Muscle of leg (tissue), 11 donors: ENCODE data around the gene GYPA. TPM values are rescaled to one million over a fixed set of nuclear protein-coding genes. Genes with fewer than 3 reads are reported as not detected.
A peak's percentile ranks its signal among the peaks of the same experiment; 100 is the strongest.
"Not testable (repeated sequence)": the region's sequence is repeated elsewhere in the genome, so short reads cannot be mapped to it uniquely, and the experiment has no call there.

Experiments used
- DNase-seq: peaks from one replicate; pipeline ENCODE4 v3.0.0; 2013
- H3K27ac ChIP-seq: one replicate; pipeline ENCODE4 v1.5.1; 2013; ENCODE audit warnings: mild to moderate bottlenecking, low read length, control low read depth
- H3K27me3 ChIP-seq: one replicate; pipeline ENCODE4 v1.6.1; 2013; ENCODE audit warnings: low read length; ENCODE audit not compliant: control insufficient read depth, insufficient read depth
- H3K36me3 ChIP-seq: one replicate; pipeline ENCODE4 v1.6.1; 2013; ENCODE audit warnings: low read length; ENCODE audit not compliant: control insufficient read depth, insufficient read depth
- H3K4me1 ChIP-seq: one replicate; pipeline ENCODE4 v1.6.1; 2013; ENCODE audit warnings: low read length; ENCODE audit not compliant: control insufficient read depth, insufficient read depth
- H3K4me3 ChIP-seq: one replicate; pipeline ENCODE4 v1.5.1; 2013; ENCODE audit warnings: low read length, control low read depth
- H3K9me3 ChIP-seq: replicated peaks from 2 replicates; pipeline ENCODE4 v1.6.1; 2013; ENCODE audit warnings: low read depth, low read length; ENCODE audit not compliant: control insufficient read depth
- WGBS: methylation state at CpG from one replicate; pipeline ENCODE4 v1.1.5; 2013; ENCODE audit warnings: missing lambda C conversion rate; ENCODE audit not compliant: insufficient coverage; 5-methylcytosine and 5-hydroxymethylcytosine counted together
- polyA plus RNA-seq, 8 donors: library from polyadenylated mRNA; unstranded; fragments of 120-200 nt; gene quantifications; one replicate each; pipeline versions ENCODE4 v1.2.1 to v1.2.3, GENCODE V29; 2013; ENCODE audit warnings: inconsistent platforms in 1 of 8, low replicate concordance in 1 of 8; ENCODE audit not compliant: insufficient read length in 8 of 8, insufficient read depth in 1 of 8
- total RNA-seq: library from RNA; stranded (reverse); fragments of 120-200 nt; gene quantifications from one replicate; pipeline ENCODE4 v1.2.4, GENCODE V29; 2013

The GYPA gene
- total and polyA plus RNA-seq, 9 donors, result 2.8 to 8.1 (median 4.5) TPM

DNA sequence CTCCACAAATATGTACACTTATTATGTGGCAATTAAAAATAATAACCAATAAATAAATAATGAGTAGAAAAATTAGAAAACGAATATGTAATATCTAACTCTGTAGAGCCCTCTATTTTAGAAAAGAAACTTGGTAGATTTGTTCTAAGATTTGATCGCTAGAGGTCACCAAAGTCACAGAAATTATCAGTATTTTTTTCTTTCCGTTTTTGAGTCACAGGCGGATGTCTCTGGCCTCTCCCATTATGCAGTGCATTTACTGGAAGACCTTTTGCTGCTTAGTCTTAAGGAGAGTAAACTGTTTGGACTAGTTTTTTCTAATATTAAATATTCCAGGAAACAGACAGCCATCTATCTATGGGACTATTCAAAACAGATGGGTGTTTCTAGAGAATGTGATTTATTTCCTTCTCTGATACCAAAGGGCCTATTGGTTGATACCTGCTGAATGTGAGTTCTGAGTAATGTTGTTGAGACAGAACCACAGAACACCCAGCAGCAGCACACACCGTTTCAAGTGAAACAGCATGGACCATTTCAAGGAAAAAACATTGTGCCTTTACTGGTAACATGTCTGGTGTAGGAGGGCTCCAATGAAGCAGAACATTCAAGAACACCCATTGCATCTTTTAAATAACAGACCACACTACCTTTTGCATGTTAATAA, 34.0 kb upstream of the GYPA start:
- Histone ChIP-seq H3K4me1 (no peaks in the 10 kb centered on the region), H3K27me3 (no peaks in the 10 kb centered on the region), H3K36me3 (no peaks in the 10 kb centered on the region), H3K9me3 (no peaks in the 10 kb centered on the region), H3K4me3 (no peak overlapping the region), H3K27ac (no peak overlapping the region)
- DNase-seq, result peak; percentile 82
- WGBS, result no CpG with 5 or more reads among the region's 5 CpGs

DNA sequence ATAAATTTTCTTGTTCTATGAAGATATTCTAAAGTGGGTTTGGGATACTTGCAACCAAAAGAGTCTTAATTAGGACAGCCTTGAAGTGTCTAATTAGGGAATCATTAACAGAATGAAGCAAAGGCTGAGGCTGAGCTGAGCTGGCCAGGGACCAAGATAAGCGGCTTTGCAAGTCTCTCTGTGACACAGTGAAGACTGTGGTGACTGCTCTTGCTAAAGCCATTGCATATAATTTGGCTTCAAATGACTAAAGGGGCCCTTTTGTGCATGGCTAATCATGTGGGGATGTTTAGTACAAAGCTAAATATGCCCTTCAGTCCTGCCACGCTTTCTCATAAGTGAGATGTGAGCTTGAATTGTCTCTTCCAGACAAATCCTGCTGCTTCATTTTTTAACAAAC, 31.2 kb upstream of the GYPA start:
- no peak overlapping the region for H3K27ac ChIP-seq
- no peaks in the 10 kb centered on the region for H3K4me1 ChIP-seq
- 25% methylated on average over 1 of the region's 2 CpGs for WGBS
- H3K4me3 ChIP-seq, result no peak overlapping the region
- DNase-seq, result no peak
- no peaks in the 10 kb centered on the region for H3K9me3 ChIP-seq
- no peaks in the 10 kb centered on the region for H3K27me3 ChIP-seq
- H3K36me3 ChIP-seq, result no peaks in the 10 kb centered on the region

DNA sequence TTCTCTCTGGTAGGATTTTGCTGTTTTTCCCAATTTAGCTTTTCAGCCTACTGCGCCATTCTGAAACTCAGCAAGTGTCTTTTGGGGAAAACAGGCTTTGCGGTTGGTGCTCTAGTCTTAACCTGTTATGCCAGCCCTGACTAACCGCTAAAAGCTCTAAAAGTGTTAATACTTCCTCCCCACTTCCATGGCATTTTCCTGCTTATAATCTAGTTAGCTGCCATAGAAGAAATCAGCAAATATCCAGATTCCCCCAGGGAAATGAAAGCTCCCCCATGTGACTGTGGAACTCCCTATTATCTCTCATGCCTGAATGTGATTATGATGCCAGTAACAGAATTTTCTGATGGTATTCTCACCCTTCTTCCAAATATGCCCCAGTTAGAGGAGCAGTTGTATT, 28.7 kb upstream of the GYPA start:
- no peak for DNase-seq
- Histone ChIP-seq H3K27me3 (no peaks in the 10 kb centered on the region), H3K4me1 (no peaks in the 10 kb centered on the region), H3K27ac (no peak overlapping the region), H3K36me3 (no peaks in the 10 kb centered on the region), H3K9me3 (no peaks in the 10 kb centered on the region), H3K4me3 (no peak overlapping the region)
- WGBS, result 73% methylated on average over 2 of the region's 3 CpGs

DNA sequence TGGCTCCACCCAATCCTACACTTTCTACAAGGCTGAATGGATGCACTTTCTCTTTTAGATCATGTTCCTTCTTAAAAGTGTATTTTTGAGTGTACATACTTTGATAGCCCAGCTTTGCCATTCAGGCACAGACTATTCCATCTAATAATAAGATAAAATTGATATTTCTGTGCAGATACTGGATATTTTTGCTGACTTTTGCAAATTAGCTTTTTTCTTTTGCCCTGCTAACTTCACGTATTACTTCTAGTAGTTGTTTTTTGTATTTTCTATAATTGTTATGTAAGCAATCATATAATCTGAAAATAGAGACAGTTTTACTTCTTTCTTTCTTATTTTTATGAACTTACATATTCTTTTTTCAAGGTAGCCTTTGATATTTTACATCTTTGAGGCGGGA, 13.5 kb upstream of the GYPA start:
- no peak overlapping the region for H3K27ac ChIP-seq
- no peak for DNase-seq
- no peaks in the 10 kb centered on the region for H3K9me3 ChIP-seq
- H3K36me3 ChIP-seq, result no peaks in the 10 kb centered on the region
- no peaks in the 10 kb centered on the region for H3K27me3 ChIP-seq
- no peaks in the 10 kb centered on the region for H3K4me1 ChIP-seq
- WGBS, result no CpG with 5 or more reads among the region's 2 CpGs
- no peak overlapping the region for H3K4me3 ChIP-seq

DNA sequence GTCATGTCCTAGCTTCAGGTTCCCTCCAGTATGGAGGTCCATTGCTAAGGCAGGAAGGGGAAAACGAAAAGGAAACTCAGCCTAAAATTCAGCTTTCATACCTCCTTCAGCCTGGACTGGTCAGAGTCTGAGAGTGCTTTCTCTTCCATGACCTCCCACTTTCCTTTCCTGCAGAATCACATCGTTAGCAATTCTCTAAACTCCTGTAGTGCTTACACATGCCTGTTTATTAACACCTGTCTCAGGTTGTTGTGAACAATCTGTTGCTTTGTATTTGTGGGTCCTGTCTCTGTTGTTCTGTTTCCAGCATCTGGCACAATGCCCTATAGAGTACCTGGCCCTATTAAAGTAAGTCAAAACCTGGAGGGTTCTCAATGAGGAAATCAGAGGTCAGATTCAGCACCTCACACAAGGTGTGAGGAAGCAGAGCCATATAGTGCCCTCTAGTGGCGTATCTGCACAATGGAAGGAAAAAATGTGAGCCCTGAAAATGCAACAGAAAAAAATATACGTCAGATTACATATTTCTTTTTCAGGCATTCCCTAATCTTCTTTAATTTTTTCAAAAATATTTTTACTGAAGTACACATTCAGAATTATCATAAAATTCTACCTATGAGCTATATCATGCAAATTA, 2.3 kb upstream of the GYPA start:
- H3K4me1 ChIP-seq, H3K9me3 ChIP-seq, H3K4me3 ChIP-seq, H3K27ac ChIP-seq, H3K27me3 ChIP-seq, H3K36me3 ChIP-seq: not testable (repeated sequence)
- no CpG with 5 or more reads among the region's 4 CpGs for WGBS
- DNase-seq, result peak; percentile 5

DNA sequence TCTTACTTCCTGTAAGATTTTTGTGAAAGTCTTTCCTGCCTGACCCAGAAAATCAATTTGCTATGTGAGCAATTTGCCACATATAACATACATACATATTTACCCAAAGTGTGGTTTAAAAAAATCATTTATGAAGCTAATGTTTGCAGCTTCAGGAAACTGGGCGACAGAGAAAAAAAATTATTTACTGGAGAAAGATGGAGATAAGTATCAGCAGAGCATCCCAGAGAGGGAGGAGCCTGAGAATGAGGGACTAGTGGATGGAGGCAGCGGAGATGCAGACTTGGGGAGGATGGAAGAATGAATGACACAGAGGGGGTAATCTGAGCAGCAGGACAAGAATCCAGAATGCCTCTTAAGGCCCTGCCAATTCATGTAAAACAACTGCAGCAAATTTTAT, 975 bp upstream of the GYPA start:
- 86% methylated on average over 1 of the region's 2 CpGs for WGBS

DNA sequence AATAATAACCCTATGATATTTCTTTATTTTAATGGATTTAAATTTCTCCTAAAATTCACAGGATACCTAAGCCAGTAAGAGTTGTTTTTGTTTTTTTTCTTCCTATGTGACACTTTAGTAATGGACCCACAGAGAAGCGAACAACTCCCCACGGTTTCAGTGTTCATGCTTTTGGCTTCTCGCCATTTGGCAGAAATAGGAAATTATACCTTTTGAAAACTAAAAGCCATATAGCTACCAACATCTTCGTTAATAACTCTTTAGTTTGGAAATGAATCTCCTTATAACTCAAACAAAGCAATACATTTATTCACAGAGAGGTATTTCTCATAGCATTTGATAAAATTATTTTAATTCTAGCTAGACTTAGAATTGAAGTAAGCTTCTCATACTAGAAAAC, 527 bp downstream of the GYPA start:
- H3K4me3 ChIP-seq, DNase-seq, H3K36me3 ChIP-seq, H3K4me1 ChIP-seq, H3K27ac ChIP-seq, H3K27me3 ChIP-seq, H3K9me3 ChIP-seq: not testable (repeated sequence)
- no CpG with 5 or more reads among the region's 4 CpGs for WGBS

More for the DNA sequence above, 975 bp upstream of the GYPA start:
- Histone ChIP-seq H3K9me3 (no peaks in the 10 kb centered on the region), H3K36me3 (no peaks in the 10 kb centered on the region), H3K4me3 (no peak overlapping the region), H3K27ac (no peak overlapping the region), H3K27me3 (no peaks in the 10 kb centered on the region), H3K4me1 (no peaks in the 10 kb centered on the region)
- no peak for DNase-seq

DNA sequence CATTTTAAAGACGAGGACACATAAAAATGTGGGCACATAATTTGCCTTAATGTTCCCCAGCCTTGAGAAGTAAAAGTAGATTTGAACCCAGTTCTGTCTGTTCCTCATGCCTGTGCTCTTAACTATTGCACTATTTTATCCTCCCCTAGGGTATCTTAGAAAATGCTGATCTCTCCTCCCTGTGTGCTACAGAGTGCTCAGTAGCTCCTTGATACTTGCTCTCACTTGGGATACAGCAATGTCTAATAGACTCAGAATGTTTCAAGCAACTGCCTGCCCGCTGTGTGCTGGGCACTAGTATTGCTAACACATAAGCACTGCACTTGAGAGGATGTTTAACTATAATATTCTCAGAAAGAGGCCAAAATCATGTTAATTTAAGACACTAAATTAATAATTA, 971 bp downstream of the GYPA start:
- no CpG with 5 or more reads among the region's 2 CpGs for WGBS
- H3K4me1 ChIP-seq, H3K4me3 ChIP-seq, H3K36me3 ChIP-seq, DNase-seq, H3K27me3 ChIP-seq, H3K9me3 ChIP-seq, H3K27ac ChIP-seq: not testable (repeated sequence)

DNA sequence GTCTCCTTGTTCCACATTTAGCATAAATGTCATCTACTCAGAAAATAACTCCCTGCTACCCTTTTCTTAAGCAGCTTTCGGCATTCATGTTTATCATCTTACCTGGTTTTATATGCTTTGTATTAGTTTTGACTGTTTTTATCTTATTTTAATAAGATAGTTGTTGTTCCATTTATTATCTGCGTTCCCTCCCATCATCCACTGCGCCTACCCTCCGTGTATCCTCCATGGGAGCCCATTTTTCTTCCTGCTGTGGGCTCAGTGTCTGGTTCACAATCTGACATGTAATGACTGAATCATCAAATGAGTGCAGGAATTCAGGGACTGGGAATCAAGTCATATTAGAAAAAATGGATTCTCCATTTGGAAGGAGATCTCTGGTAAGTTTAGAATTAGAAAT, 2.3 kb downstream of the GYPA start:
- not testable (repeated sequence) for H3K27ac ChIP-seq, H3K36me3 ChIP-seq, DNase-seq, H3K9me3 ChIP-seq, H3K27me3 ChIP-seq, H3K4me3 ChIP-seq, H3K4me1 ChIP-seq
- no CpG with 5 or more reads among the region's 4 CpGs for WGBS

DNA sequence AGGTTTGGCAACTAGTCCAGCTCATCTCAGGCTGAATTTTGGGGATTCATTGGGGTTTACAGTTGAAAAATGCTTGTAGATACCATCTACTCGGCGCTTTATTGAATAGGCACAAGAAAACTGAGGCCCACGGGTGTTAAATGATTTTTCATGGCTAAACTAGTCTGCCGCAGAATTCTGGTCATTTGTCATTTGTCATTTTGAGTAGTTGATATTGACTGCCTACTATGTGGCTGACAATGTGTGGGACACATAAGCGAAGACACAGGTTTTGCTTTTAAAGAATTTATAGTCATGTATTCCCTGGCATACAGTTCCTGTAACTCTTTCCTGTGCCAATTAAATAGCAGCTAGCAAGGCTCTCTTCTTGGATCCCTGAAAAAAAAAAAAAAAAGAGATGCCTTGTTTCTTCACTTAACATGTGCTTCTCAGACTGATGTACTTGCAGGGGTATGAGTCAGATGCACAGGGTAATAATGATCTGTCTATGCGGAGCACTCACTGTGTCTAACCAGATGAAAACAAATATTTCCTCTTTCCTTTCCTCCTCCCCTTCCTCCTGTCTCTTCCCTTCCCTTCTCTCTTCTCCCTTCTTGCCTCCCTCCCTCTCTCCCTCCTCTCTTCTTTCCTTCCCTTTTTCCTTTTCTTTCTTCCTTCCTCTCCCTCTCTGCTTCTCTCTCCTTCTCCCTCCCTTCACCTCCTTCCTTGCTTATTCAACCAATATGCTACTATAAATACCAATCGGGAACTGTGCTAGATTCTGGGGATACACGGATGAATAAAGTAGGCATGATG, 3.2 kb downstream of the GYPA start:
- H3K4me3 ChIP-seq, H3K36me3 ChIP-seq, H3K27ac ChIP-seq, H3K4me1 ChIP-seq, H3K9me3 ChIP-seq, DNase-seq, H3K27me3 ChIP-seq: not testable (repeated sequence)
- WGBS, result 82% methylated on average over 5 of the region's 8 CpGs
